ENCODE measurements around the gene C16orf92. TPM values are rescaled to one million over a fixed set of nuclear protein-coding genes. Genes with fewer than 3 reads are reported as not detected.

The C16orf92 gene
- polyA plus RNA-seq, 3 donors from 2014 or later: not detected

DNA sequence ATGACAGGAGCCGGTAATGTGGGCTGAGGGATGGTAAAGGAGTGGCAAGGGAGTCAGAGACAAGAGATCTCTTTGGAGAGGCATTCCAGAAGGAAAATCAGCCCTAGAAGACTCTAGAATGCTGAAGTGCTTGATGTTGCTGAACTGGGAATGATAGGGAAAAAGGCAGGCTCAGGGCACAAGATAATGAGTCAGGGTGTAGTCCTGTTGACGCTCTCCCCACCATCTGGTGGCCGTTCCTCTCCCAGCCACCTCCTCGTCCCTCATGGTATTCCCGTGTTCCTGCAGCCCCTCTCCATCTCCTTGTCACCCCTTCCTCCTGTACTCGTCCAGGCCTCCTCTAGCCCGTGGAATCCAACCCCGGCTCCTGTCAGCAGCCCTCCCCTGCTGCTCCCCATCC is 31.5 kb downstream of the C16orf92 start:
- peak overlapping the region in 1 of 6 donors; percentile 56 for H3K27ac Mint-ChIP-seq
- H3K27me3 Mint-ChIP-seq (ENCODE audit: low read depth in 3 of 3): peaks cover 4 to 32% (median 9%) of the 10 kb centered on the region in 3 donors
- peaks cover 0 to 14% of the 10 kb centered on the region in 2 donors for H3K4me1 Mint-ChIP-seq
- peak overlapping the region in 4 of 5 donors; percentile 57 to 73 (median 66) for H3K4me3 Mint-ChIP-seq
- H3K9me3 Mint-ChIP-seq: no peaks in the 10 kb centered on the region
- no peak for DNase-seq
- H3K36me3 Mint-ChIP-seq: no peaks in the 10 kb centered on the region

GRCh38 chr16:30054959-30055553 is 32.1 kb downstream of the C16orf92 start:
- no peaks in the 10 kb centered on the region for H3K9me3 Mint-ChIP-seq
- peaks cover 4 to 31% (median 9%) of the 10 kb centered on the region in 3 donors for H3K27me3 Mint-ChIP-seq (ENCODE audit: low read depth in 3 of 3)
- peaks cover 0 to 14% of the 10 kb centered on the region in 2 donors for H3K4me1 Mint-ChIP-seq
- H3K4me3 Mint-ChIP-seq: peak overlapping the region in 3 of 5 donors; percentile 6 to 64 (median 41)
- no peaks in the 10 kb centered on the region for H3K36me3 Mint-ChIP-seq
- H3K27ac Mint-ChIP-seq: no peak overlapping the region
- no peak for DNase-seq

- no peaks in the 10 kb centered on the region for H3K36me3 Mint-ChIP-seq
- H3K9me3 Mint-ChIP-seq: no peaks in the 10 kb centered on the region
- H3K27ac Mint-ChIP-seq: peak overlapping the region in 1 of 6 donors; percentile 63
- H3K4me1 Mint-ChIP-seq: peaks cover 8 to 12% of the 10 kb centered on the region in 2 donors
- peaks cover 6 to 12% (median 10%) of the 10 kb centered on the region in 3 donors for H3K27me3 Mint-ChIP-seq (ENCODE audit: low read depth in 3 of 3)
- no peak overlapping the region for H3K4me3 Mint-ChIP-seq
- no peak for DNase-seq
Observed at GRCh38 chr16:30060346-30060745, 37.3 kb downstream of the C16orf92 start.

DNA sequence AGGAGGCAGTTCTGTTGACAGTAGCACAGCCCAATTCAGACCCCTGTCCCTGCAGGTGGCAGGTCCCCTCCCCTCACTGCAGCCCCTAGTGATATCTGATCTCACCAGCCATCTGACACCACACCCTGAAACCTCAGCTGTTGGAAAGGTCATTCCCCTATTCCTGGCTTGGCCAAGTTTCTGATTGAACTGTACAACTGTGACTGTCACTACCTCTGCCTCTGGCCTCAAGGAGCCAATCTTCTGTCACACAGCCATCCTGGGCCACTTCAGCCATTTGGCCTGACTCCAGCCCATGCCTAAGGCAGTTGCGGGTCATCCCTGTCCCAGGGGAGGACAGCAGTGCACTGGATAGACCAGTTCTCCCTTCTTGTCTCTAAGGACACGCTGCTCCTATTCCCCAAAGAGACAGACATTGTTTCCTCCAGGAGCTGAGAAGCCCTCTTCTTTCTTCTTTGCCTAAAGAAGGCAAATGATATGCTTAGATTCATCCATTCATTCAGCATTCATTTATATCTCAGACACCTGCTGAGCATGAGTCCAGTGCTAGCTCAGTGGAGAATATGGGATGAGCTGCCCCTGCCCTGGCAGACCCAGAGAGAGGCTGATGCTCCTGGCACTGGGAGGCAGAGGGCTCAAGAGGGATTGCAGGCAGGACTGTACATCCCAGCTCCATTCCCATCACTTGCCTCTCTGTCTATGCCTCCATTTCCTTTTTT is 38.0 kb downstream of the C16orf92 start:
- no peaks in the 10 kb centered on the region for H3K36me3 Mint-ChIP-seq
- DNase-seq: no peak
- peaks cover 6 to 16% (median 13%) of the 10 kb centered on the region in 3 donors for H3K27me3 Mint-ChIP-seq (ENCODE audit: low read depth in 3 of 3)
- H3K9me3 Mint-ChIP-seq: no peaks in the 10 kb centered on the region
- peaks cover 8 to 14% of the 10 kb centered on the region in 2 donors for H3K4me1 Mint-ChIP-seq
- peak overlapping the region in 1 of 6 donors; percentile 63 for H3K27ac Mint-ChIP-seq
- no peak overlapping the region for H3K4me3 Mint-ChIP-seq

GRCh38 chr16:30063278-30063892 is 40.4 kb downstream of the C16orf92 start:
- DNase-seq: no peak
- H3K4me1 Mint-ChIP-seq: peaks cover 24 to 32% of the 10 kb centered on the region in 2 donors
- peaks cover 6 to 18% (median 13%) of the 10 kb centered on the region in 3 donors for H3K27me3 Mint-ChIP-seq (ENCODE audit: low read depth in 3 of 3)
- peaks cover 3 to 10% (median 7%) of the 10 kb centered on the region in 3 donors for H3K36me3 Mint-ChIP-seq
- H3K4me3 Mint-ChIP-seq: peak overlapping the region; percentile 98 to 99 (median 99)
- peak overlapping the region; percentile 95 to 100 (median 98) for H3K27ac Mint-ChIP-seq
- no peaks in the 10 kb centered on the region for H3K9me3 Mint-ChIP-seq

GRCh38 chr16:30063893-30064728 is 41.1 kb downstream of the C16orf92 start:
- DNase-seq: peak; percentile 66 to 71 (median 66)
- Mint-ChIP-seq H3K27me3 (ENCODE audit: low read depth in 3 of 3) (peaks cover 6 to 20% (median 13%) of the 10 kb centered on the region in 3 donors), H3K36me3 (peaks cover 7 to 15% (median 8%) of the 10 kb centered on the region in 3 donors), H3K27ac (peak overlapping the region; percentile 95 to 100 (median 98)), H3K4me3 (peak overlapping the region; percentile 98 to 99 (median 99)), H3K9me3 (no peaks in the 10 kb centered on the region), H3K4me1 (peaks cover 30 to 35% of the 10 kb centered on the region in 2 donors)

GRCh38 chr16:30064729-30065101 is 41.7 kb downstream of the C16orf92 start:
- Mint-ChIP-seq H3K9me3 (no peaks in the 10 kb centered on the region), H3K4me1 (peaks cover 30 to 38% of the 10 kb centered on the region in 2 donors), H3K4me3 (peak overlapping the region; percentile 98 to 99 (median 99)), H3K36me3 (peaks cover 7 to 15% (median 8%) of the 10 kb centered on the region in 3 donors), H3K27me3 (ENCODE audit: low read depth in 3 of 3) (peaks cover 6 to 20% (median 13%) of the 10 kb centered on the region in 3 donors), H3K27ac (peak overlapping the region; percentile 96 to 100 (median 98))
- DNase-seq: no peak

GRCh38 chr16:30065102-30065942 is 42.3 kb downstream of the C16orf92 start, which contains the start of gene ALDOA:
Gene ALDOA, plus strand, starts transcription at chr16:30065760. Its CDS starts 1,138 bp downstream, at chr16:30066898.
- Mint-ChIP-seq H3K27me3 (ENCODE audit: low read depth in 3 of 3) (peaks cover 6 to 20% (median 13%) of the 10 kb centered on the region in 3 donors), H3K36me3 (peaks cover 7 to 17% (median 8%) of the 10 kb centered on the region in 3 donors), H3K27ac (peak within 1 kb of the TSS; percentile 96 to 99 (median 98)), H3K4me3 (peak within 1 kb of the TSS; percentile 98 to 99 (median 99)), H3K9me3 (no peaks in the 10 kb centered on the region), H3K4me1 (peaks cover 30 to 38% of the 10 kb centered on the region in 2 donors)
- DNase-seq: peak; percentile 95 to 97 (median 97)

GRCh38 chr16:30065943-30066760 is 43.2 kb downstream of the C16orf92 start:
- no peak for DNase-seq

DNA sequence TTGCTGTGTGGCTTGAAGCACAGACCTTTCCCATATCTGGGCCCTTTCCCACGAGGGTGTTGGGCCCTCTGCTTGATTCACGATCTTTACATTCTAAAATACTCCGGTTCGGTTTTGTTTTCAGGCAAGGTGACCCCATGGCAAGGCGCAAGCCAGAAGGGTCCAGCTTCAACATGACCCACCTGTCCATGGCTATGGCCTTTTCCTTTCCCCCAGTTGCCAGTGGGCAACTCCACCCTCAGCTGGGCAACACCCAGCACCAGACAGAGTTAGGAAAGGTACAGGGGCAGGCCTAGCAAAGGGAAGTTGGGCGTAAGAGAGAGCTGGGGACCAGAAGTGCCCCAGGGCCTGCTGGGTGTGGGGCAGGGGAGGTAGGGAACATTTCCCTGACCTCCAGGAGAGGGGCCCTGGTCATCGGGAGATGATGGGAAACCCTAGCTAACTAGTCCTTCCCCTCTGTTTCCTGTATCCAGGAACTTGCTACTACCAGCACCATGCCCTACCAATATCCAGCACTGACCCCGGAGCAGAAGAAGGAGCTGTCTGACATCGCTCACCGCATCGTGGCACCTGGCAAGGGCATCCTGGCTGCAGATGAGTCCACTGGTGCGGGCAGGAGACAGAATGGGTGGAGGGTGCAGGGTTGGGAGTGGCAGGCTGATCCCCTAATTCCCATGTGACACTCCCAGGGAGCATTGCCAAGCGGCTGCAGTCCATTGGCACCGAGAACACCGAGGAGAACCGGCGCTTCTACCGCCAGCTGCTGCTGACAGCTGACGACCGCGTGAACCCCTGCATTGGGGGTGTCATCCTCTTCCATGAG is 44.0 kb downstream of the C16orf92 start:
- Mint-ChIP-seq H3K4me1 (peaks cover 30 to 38% of the 10 kb centered on the region in 2 donors), H3K9me3 (no peaks in the 10 kb centered on the region), H3K27ac (peak overlapping the region; percentile 96 to 99 (median 98)), H3K4me3 (peak overlapping the region; percentile 98 to 99 (median 99)), H3K36me3 (peaks cover 7 to 26% (median 10%) of the 10 kb centered on the region in 3 donors), H3K27me3 (ENCODE audit: low read depth in 3 of 3) (peaks cover 6 to 20% (median 13%) of the 10 kb centered on the region in 3 donors)
- DNase-seq: peak in 1 of 3 donors; percentile 29

More at GRCh38 chr16:30065943-30066760, 43.2 kb downstream of the C16orf92 start:
- peak overlapping the region; percentile 96 to 99 (median 98) for H3K27ac Mint-ChIP-seq
- H3K4me3 Mint-ChIP-seq: peak overlapping the region; percentile 98 to 99 (median 99)
- H3K9me3 Mint-ChIP-seq: no peaks in the 10 kb centered on the region
- H3K36me3 Mint-ChIP-seq: peaks cover 7 to 21% (median 8%) of the 10 kb centered on the region in 3 donors
- H3K27me3 Mint-ChIP-seq (ENCODE audit: low read depth in 3 of 3): peaks cover 6 to 20% (median 13%) of the 10 kb centered on the region in 3 donors
- peaks cover 30 to 38% of the 10 kb centered on the region in 2 donors for H3K4me1 Mint-ChIP-seq

- H3K27me3 Mint-ChIP-seq (ENCODE audit: low read depth in 3 of 3): peaks cover 6 to 22% (median 13%) of the 10 kb centered on the region in 3 donors
- H3K4me1 Mint-ChIP-seq: peaks cover 30 to 38% of the 10 kb centered on the region in 2 donors
- no peaks in the 10 kb centered on the region for H3K9me3 Mint-ChIP-seq
- peak overlapping the region; percentile 69 to 99 (median 97) for H3K27ac Mint-ChIP-seq
- DNase-seq: no peak
- H3K36me3 Mint-ChIP-seq: peaks cover 7 to 29% (median 12%) of the 10 kb centered on the region in 3 donors
- peak overlapping the region in 4 of 5 donors; percentile 58 to 99 (median 81) for H3K4me3 Mint-ChIP-seq
Observed at GRCh38 chr16:30067584-30067916, 44.6 kb downstream of the C16orf92 start.
